HG03521 (cell line): ENCODE results near the gene SNRNP27.
"Not testable (repeated sequence)": the region's sequence is repeated elsewhere in the genome, so short reads cannot be mapped to it uniquely, and the experiment has no call there.

Experiments
- ATAC-seq: cut with Tn5 transposase; IDR thresholded peaks from one replicate; pipeline ENCODE4 v1.9.1; 2021; ENCODE audit warnings: mild to moderate bottlenecking, moderate library complexity; ENCODE audit not compliant: unreplicated experiment

The SNRNP27 gene

DNA sequence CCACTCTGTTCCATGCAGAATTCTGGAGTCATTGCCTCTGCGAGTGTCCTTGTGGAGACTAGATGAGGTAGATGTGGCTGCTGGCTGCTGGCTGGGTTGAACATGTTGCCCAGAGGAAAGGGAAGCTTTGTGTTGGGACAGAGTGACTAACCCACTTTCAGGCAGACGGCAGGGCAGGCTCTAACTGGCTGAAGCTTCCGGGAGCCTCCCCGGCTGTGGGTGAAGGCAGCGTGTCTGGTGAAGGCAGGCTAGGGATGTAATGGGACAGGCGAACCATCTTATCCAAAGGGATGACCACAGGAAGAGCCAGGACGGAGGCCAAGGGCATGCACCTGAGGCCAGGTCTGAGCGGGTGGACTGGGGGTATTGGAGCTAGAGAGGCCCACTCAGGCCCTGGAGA, 51.7 kb downstream of the SNRNP27 start:
- no peak for ATAC-seq

DNA sequence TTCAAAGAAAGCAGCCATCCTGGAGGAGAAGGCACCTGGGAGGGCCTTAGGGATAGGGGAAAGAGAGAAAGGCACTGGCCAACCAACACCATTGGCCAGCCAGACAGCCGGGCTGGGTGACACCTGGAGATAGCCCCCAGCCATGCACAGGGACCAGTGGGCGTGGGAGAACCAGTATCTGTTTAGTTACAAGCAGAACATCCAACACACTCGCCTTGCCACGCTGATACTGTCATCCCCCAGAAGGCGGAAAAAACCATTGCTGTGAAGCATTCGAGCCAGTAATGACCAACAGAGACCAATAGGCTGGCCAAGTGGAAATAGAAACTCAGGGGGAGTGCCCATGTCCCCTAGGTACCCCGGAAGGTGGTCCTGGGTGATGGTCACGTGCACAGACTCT, 52.2 kb downstream of the SNRNP27 start:
- no peak for ATAC-seq

DNA sequence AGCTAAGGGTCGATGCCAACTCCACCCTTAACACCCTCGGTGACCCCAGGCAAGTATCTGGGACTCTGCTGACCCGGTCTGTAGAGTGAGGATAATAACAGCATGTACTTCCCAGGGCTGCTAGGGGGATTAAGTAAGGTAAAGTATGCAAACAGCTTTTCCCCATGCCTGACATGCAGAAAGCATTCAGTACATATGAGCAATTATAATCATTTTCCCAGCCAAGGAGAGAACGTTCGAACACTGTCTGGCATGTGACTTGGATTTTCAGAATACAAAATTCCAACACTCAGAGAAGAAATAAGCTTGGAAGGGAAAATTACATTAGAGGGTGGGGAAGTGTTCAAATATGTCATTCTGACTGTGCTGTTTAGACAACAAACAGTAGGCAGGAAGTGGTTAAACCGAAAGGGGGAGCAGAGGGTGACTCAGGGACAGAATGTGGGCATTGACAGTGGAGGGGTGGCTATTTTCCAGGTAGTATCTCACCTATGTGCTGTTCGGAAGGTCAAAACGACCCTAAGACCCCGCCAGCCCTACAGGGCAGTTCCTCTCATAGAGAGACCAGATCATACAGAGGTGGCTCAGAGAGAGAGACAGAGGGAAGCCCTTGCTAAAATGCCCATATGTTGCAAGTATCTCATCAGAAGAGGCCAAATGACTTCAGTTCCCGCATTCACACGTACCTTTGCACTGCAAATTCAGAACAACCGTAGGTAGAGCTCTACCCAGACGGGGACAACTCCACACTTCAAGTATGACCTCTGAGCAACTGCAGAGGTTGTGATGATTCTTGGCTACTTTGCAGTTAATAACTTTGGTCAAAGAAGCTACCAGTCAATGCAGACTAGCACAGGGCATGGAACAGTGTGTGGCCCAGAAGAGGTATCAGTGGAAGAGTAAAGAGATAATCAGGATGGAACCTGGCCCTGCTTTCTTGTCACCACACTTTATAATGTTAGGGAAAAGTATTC, 52.9 kb downstream of the SNRNP27 start:
- ATAC-seq = peak; percentile 83

DNA sequence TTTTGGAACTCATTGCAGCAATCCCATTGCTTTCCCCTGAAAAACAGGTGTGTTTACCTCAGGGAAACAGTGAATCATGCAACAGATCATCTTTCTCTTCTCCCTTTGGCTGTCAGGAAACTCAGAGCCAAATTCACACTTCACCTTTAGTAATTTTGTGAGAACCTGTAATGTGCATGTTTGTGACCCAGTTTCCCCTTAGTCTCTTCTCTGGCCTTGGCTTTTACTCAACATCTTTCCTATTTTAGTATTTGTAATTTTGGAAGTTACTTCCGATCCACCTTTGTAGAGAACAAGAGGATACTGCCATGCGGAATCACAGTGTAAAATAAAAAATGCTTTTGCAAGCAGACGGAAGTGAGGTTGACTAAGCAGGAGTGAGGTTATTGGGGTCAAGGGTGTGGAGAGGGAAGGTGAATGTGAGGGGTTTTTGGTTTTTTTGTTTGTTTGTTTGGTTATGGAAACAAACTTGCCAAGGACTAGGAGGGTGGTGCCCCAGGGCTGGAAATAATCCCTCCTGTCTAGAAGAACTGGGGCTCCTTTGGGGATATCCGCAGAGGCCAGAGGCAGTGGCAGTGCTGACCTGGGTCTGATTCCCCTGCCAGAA, 53.7 kb downstream of the SNRNP27 start:
- no peak for ATAC-seq

DNA sequence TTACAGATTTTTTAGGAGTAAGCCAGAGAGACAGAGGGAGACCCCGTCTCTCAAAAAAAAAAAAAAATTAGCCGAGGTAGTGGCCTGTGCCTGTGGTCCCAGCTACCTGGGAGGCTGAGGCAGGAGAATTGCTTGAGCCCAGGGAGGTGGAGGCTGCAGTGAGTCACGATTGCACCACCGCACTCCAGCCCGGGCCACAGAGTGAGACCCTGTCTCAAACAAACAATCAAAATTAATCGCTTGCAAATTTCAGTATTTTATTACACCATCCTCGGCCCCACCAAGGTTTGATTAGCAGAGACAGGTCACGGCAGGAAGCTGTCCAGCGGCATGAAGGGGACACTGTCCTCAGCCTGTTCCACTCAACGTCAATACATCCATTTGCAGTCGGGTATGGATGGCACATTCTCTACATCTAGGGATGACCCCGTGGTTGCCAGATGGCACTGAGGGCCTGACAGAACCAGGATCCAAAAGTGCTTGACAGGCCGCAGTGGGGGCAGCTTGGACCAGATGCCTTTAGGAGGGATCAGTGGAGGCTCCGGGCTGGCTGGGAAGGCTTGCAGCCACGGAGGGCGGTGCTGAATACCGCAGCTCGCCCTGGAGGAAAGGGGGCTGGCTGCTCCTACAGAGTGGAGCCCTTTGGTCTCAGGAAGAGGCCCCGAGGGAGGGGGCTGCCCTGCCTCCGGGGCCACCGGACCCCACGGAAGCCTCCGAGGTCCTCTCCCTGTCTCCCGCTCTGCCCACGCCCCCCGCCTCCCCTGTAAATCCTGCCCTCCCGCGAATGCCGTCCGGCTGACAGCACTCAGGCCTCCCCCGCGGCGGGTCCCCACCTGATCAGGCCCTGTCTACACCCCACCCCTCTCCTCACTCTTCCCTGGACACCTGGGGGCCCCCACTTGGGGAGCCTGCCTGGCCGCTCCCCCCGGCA, 54.5 kb downstream of the SNRNP27 start:
- ATAC-seq = no peak

DNA sequence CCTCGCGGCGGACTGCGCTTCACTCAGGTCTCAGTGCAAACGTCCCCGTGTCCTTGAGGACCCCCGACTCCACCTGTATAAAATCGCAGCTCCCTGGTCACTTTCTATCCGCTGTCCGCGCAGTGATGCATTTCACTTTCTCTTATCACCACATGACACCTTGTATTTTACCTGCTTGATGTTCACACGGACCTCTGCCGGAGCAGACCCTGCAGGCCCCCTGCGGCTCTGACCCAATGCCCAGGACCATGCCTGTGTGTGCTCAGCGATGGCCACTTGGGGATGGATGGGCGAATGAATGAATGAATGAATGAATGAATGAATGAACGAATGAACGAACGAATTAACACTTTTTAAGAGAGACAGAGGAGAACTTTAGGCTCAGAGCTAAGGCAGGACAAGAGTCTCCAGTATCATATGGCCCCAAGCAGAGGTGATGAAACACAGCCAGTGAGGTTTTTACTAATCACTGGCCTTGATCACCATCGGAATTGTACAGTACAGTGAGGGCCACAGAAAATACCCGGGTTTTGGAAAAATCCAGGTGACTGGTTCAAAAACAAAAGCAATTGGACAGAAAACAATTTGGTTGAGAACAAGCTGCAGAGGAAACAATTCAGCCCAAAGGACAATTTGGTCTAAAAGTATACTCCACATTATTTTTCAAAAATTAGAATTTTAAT, 55.3 kb downstream of the SNRNP27 start:
- ATAC-seq = no peak

DNA sequence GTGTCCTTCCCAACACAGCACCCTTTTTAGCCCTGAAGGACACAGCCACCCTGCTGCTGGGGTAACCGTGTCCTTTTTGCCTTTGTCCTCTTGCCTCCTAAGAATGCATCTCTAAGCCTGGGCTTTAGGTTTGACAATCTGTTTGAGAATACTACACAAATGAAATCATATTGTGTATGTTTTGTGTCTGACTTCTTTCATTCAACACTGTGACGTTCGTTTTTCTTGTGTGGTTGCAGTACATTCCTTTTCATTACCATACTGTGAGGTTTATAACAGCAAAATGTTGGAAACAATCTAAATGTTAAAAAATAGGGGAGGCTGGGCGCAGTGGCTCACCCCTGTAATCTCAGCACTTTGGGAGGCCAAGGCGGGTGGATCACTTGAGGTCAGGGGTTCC, 56.5 kb downstream of the SNRNP27 start:
- no peak for ATAC-seq

DNA sequence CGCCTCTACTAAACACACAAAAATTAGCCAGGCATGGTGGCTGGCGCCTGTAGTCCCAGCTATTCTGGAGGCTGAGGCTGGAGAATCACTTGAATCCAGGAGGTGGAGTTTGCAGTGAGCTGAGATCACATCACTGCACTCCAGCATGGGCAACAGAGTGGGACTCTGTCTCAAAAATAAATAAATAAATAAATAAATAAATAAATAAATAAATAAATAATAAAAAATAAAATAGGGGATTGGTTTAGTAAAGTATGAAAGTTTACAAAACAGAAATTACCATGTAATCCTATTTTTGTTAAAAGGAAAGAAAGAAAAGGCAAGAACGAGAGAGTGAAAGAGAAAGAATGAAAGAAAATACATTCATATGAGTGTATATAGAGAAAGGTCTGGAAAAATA, 56.9 kb downstream of the SNRNP27 start:
- not testable (repeated sequence) for ATAC-seq

DNA sequence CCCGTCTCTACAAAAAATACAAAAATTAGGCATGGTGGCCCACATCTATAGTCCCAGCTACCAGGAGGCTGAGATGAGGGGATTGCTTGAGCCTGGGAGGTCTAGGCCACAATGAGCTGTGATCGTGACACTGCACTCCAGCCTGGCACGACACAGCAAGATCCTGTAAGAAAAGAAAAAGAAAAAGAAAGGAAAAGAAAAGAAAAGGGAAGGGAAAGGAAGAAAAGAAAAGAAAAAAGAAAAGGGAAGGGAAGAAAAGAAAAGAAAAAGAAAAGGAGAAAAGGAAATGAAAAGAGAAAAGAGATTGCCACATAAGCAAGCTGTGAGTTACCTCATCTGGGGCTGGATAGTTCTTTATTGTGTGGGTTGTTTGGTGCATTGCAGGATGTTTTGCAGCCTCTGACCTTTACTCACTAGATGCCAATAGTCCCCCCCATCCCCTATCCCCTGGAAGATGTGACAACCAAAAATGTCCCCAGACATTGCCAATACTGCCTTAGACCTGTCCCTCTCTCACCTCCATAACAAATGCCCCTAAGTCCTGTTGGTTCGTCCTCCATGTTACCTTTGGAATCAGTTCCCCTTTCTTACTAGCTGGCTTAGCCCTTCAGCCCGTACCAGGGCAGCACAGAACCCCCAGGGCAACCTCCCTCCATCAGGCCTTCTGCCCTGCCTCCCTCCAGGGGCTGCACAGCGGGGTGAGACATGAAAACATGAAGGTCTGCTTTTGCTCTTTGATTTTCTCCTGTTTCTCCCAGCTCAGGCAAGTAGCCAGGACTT, 58.8 kb downstream of the SNRNP27 start:
- no peak for ATAC-seq

DNA sequence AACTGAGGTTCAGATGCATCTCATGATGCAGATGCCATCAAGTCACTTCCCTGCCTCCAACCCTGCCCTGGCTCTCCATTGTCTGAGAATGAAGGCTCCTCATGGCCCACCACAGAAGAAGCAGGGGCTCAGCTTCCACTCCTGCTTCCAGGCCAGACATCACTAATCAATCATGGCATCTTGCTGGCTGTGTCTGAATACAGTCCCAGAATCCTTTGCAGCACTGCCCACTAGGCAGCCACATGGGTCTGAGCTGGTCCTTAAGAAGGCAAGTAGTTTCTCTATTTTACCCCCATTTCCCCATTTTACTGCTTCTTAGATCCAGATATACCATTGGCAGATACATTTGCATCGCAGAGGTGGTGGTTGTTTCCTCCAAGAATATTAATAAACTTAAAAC, 60.3 kb downstream of the SNRNP27 start:
- no peak for ATAC-seq
